Upper lobe of left lung (tissue), 4 donors: Measurements from ENCODE around the gene LASP1.

Experiments used
- EP300 ChIP-seq, 4 donors: sonication (generic); formaldehyde crosslinking; IDR thresholded peaks; one replicate each; pipeline ENCODE4 v1.5.1; 2017; ENCODE audit warnings: antibody characterized with exemption in 4 of 4, control low read depth in 2 of 4
- POLR2A ChIP-seq, 4 donors: fragments of 450-650 bp; IDR thresholded peaks; one replicate each; pipeline ENCODE4 v1.5.1; 2016 to 2017; ENCODE audit warnings: antibody characterized with exemption in 4 of 4, mild to moderate bottlenecking in 2 of 4
- POLR2AphosphoS5 ChIP-seq, 2 donors: sonication (generic); formaldehyde crosslinking; IDR thresholded peaks; one replicate each; pipeline ENCODE4 v1.5.1; 2017; ENCODE audit warnings: antibody characterized with exemption in 2 of 2
- TF ChIP-seq, protein P1 (sequence below), 6 experiments: fragments of 450-650 bp in 4 of 6; fragments of 200-600 bp in 2 of 6; sonication (generic) in 2 of 6; IDR thresholded peaks; one replicate each; pipeline ENCODE4 v1.5.1; 2016 to 2019; ENCODE audit warnings: antibody characterized with exemption in 6 of 6

GRCh38 chr17:38872027-38872511, 2.2 kb downstream of the LASP1 start:
- TF ChIP-seq POLR2A (IDR thresholded peaks at IDR 0.05) (no peak), EP300 (IDR thresholded peaks at IDR 0.05) (no peak), POLR2AphosphoS5 (IDR thresholded peaks at IDR 0.05) (no peak)
- TF ChIP-seq, protein P1, sequence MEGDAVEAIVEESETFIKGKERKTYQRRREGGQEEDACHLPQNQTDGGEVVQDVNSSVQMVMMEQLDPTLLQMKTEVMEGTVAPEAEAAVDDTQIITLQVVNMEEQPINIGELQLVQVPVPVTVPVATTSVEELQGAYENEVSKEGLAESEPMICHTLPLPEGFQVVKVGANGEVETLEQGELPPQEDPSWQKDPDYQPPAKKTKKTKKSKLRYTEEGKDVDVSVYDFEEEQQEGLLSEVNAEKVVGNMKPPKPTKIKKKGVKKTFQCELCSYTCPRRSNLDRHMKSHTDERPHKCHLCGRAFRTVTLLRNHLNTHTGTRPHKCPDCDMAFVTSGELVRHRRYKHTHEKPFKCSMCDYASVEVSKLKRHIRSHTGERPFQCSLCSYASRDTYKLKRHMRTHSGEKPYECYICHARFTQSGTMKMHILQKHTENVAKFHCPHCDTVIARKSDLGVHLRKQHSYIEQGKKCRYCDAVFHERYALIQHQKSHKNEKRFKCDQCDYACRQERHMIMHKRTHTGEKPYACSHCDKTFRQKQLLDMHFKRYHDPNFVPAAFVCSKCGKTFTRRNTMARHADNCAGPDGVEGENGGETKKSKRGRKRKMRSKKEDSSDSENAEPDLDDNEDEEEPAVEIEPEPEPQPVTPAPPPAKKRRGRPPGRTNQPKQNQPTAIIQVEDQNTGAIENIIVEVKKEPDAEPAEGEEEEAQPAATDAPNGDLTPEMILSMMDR (IDR thresholded peaks at IDR 0.05), result no peak
